ENCODE measurements around the gene PLA2G3. TPM values are rescaled to one million over a fixed set of nuclear protein-coding genes. Genes with fewer than 3 reads are reported as not detected.
A peak's percentile ranks its signal among the peaks of the same experiment; 100 is the strongest.

The PLA2G3 gene
- total RNA-seq, 1 experiment from 2014 or later = 8.2 TPM

- peak overlapping the region; percentile 97 for H3K14ac ChIP-seq (ENCODE audit: insufficient read depth, low read length)
- no peak overlapping the region for H2BK15ac ChIP-seq (ENCODE audit: low read depth, low read length)
- H2BK120ac ChIP-seq (ENCODE audit: low read depth, low read length, poor library complexity, severe bottlenecking) = peak overlapping the region; percentile 82
- peak; percentile 89 for DNase-seq
- Mint-ChIP-seq H3K9me3 (no peaks in the 10 kb centered on the region), H3K27ac (peak overlapping the region in 2 of 3 experiments; percentile 55 to 94; a peak in 3 of 7 replicates), H3K27me3 (ENCODE audit: low read depth) (peaks cover 5% of the 10 kb centered on the region), H3K4me1 (peaks cover 31 to 40% of the 10 kb centered on the region in 2 experiments), H3K36me3 (ENCODE audit: insufficient read depth in 1 of 3, low read depth in 3 of 3) (peaks cover 0 to 2% (median 2%) of the 10 kb centered on the region in 3 experiments; a peak in 4 of 7 replicates), H3K4me3 (peak overlapping the region; percentile 82 to 90)
- TF ChIP-seq CTCF (conservative IDR thresholded peaks at IDR 0.05) = peak; percentile 95
- H3T11ph ChIP-seq (ENCODE audit: low read length) = no peak overlapping the region
- H2AK5ac ChIP-seq (ENCODE audit: insufficient read length, low read length) = no peak overlapping the region
- no peak overlapping the region for H2BK20ac ChIP-seq (ENCODE audit: low read depth, low read length, poor library complexity, severe bottlenecking)
- no peaks in the 10 kb centered on the region for H3K27me3 ChIP-seq (ENCODE audit: insufficient read depth, low read length)
- H3K27ac ChIP-seq (ENCODE audit: insufficient read length, low read depth, low read length) = no peak overlapping the region
- peak overlapping the region; percentile 90 for H3K4me2 ChIP-seq (ENCODE audit: insufficient read depth, insufficient read length, low read length)
- no peak overlapping the region; the same call in 1 of the 2 replicates for H3K4ac ChIP-seq (ENCODE audit: low read depth, low read length)
- peak overlapping the region; percentile 89 for H3K9ac ChIP-seq (ENCODE audit: extremely low read depth, insufficient read length, low read length)
- no peak overlapping the region for H4K91ac ChIP-seq (ENCODE audit: insufficient read length, low read depth, low read length)
- no peak overlapping the region for H3K23ac ChIP-seq (ENCODE audit: insufficient read length, low read depth, low read length)
- no peak overlapping the region for H4K8ac ChIP-seq (replicated peaks; ENCODE audit: insufficient read length, low read depth, low read length)
- no peak overlapping the region for H2AFZ ChIP-seq (ENCODE audit: low read length)
- no peak overlapping the region for H4K5ac ChIP-seq (ENCODE audit: insufficient read length, low read depth, low read length)
- WGBS (ENCODE audit: extremely low coverage, insufficient read length, low lambda C conversion rate) = no CpG with 5 or more reads among the region's 69 CpGs
- no peaks in the 10 kb centered on the region for H4K20me1 ChIP-seq (ENCODE audit: control insufficient read depth, insufficient read depth, insufficient read length)
- H2BK5ac ChIP-seq (ENCODE audit: insufficient read length, low read length) = no peak overlapping the region
- no peaks in the 10 kb centered on the region for H3K79me1 ChIP-seq (ENCODE audit: insufficient read depth, low read depth, low read length, poor library complexity, severe bottlenecking)
- H3K56ac ChIP-seq (ENCODE audit: insufficient read length, low read depth, low read length) = no peak overlapping the region
- H2BK12ac ChIP-seq (ENCODE audit: insufficient read length, low read depth, low read length) = no peak overlapping the region
- H3K18ac ChIP-seq (ENCODE audit: insufficient read length, low read depth, low read length) = peak overlapping the region; percentile 92
- H3K4me1 ChIP-seq (ENCODE audit: insufficient read depth, low read length) = no peaks in the 10 kb centered on the region
- no peaks in the 10 kb centered on the region; the same call in 1 of the 2 replicates for H3K79me2 ChIP-seq (ENCODE audit: insufficient read depth, low read length)
- H3K23me2 ChIP-seq (ENCODE audit: insufficient read length, low read depth, low read length, poor library complexity, severe bottlenecking) = peaks cover 10% of the 10 kb centered on the region
- no peaks in the 10 kb centered on the region for H3K9me3 ChIP-seq (ENCODE audit: control insufficient read depth, low read depth, low read length)
Observed at GRCh38 chr22:31084811-31085492, 55.4 kb downstream of the PLA2G3 start.

Small RNA genes lying within 50 kb of the gene (microRNA-seq; reads per million reads assigned to microRNA genes)
- gene MIR3928 (ENCODE audit: borderline microRNAs expressed) = 0.81 reads per million

Other genes with a start within 250 kb of the PLA2G3 start
- gene MORC2, start 171.7 kb downstream of the PLA2G3 start, total RNA-seq (2021) = 37.2 and 37.4 TPM in 2 replicates
- 95.5 and 99.6 TPM in 2 replicates for gene TUG1, start 171.2 kb downstream of the PLA2G3 start, total RNA-seq (2021)
- gene SMTN, start 59.2 kb downstream of the PLA2G3 start, total RNA-seq (2021) = 21.1 and 23.4 TPM in 2 replicates
- gene SELENOM, start 32.9 kb downstream of the PLA2G3 start, total RNA-seq (2021) = 18.6 and 20.1 TPM in 2 replicates
- gene INPP5J, start 17.5 kb downstream of the PLA2G3 start, total RNA-seq (2021) = 4.7 and 4.9 TPM in 2 replicates
- 21.3 and 24.3 TPM in 2 replicates for gene RNF185, start 19.7 kb upstream of the PLA2G3 start, total RNA-seq (2021)
- gene LIMK2, start 71.8 kb upstream of the PLA2G3 start, total RNA-seq (2021) = 50.5 and 51.3 TPM in 2 replicates
- gene PIK3IP1, start 152.0 kb upstream of the PLA2G3 start, total RNA-seq (2021) = 0.87 and 0.92 TPM in 2 replicates
- 118 and 120 TPM in 2 replicates for gene PATZ1, start 205.8 kb upstream of the PLA2G3 start, total RNA-seq (2021)